SK-N-MC (cell line): Measurements from ENCODE around the gene RPL38.

Experiments
- EZH2 ChIP-seq: fragments of 200-600 bp; sonication (generic); IDR thresholded peaks from one replicate; pipeline ENCODE4 v1.6.1; 2017; ENCODE audit warnings: antibody characterized with exemption
- FOXP2 ChIP-seq: optimal IDR thresholded peaks from 2 replicates; pipeline ENCODE3; 2011; ENCODE audit warnings: mild to moderate bottlenecking, moderate library complexity; ENCODE audit not compliant: insufficient read depth; ENCODE audit errors: extremely low read length, control extremely low read depth
- POLR2AphosphoS5 ChIP-seq: IDR thresholded peaks from 2 replicates; pipeline ENCODE4 v1.6.1; 2012; ENCODE audit warnings: mild to moderate bottlenecking, low read depth, low read length, borderline replicate concordance

DNA sequence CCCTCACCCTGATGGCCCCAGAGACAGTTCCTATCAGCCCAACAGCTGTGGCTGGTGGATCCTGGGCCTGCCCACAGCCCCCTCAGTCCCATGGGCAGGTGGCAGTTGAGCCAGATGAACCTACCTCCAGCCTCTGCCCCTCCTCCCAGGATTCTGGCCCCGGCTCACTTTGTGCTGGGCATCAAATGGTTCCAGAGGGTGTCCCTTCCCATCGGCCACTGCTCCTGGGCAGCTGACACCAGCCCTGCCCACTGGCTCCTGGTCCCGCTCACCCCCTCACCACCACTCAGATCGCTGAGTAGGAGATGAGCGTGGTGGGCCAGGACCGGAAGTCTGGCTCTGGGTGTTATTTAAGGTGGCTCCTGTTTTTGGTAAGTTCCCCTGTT, 11.9 kb downstream of the RPL38 start:
- TF ChIP-seq EZH2 (no peak), POLR2AphosphoS5 (no peak), FOXP2 (no peak)
